Activated naive CD4-positive, alpha-beta T cell treated with anti-CD3 and anti-CD28 coated beads, Interleukin-2, amount 50 U/mL, for 72 hours (primary cell): ENCODE measurements around the gene EFEMP2. TPM values are rescaled to one million over a fixed set of nuclear protein-coding genes. Genes with fewer than 3 reads are reported as not detected.
"Not testable (repeated sequence)": the region's sequence is repeated elsewhere in the genome, so short reads cannot be mapped to it uniquely, and the experiment has no call there.

ENCODE experiments used
- ATAC-seq, 2 donors: fragments of 150-1000 bp; cut with Tn5 transposase; 2 replicates each; pipeline ENCODE4 v1.10.0; 2021; ENCODE audit warnings: mild to moderate bottlenecking in 2 of 2, moderate library complexity in 2 of 2
- DNase-seq, 2 donors: peaks; one replicate each; pipeline ENCODE4 v3.0.0; 2021 to 2022; ENCODE audit warnings: low spot score in 2 of 2
- H3K27ac Mint-ChIP-seq, 2 donors: one replicate each; pipeline ENCODE4 v1.8.0; 2022; ENCODE audit warnings: mild to moderate bottlenecking in 2 of 2, mixed read lengths in 2 of 2
- H3K36me3 Mint-ChIP-seq, 2 donors: one replicate each; pipeline ENCODE4 v1.8.0; 2022; ENCODE audit warnings: mixed read lengths in 2 of 2
- H3K9me3 Mint-ChIP-seq, 2 donors: one replicate each; pipeline ENCODE4 v1.8.0; 2022; ENCODE audit warnings: mixed read lengths in 2 of 2
- total RNA-seq, 2 donors: library from RNA; stranded (reverse); gene quantifications; one replicate each; pipeline ENCODE4 v1.2.3, GENCODE V29; 2022

The EFEMP2 gene
- total RNA-seq, 2 donors from 2014 or later: 15.2 to 41.8 TPM

GRCh38 chr11:65834202-65834601 is 38.4 kb downstream of the EFEMP2 start:
- Mint-ChIP-seq H3K9me3 (peaks cover 6 to 14% of the 10 kb centered on the region in 2 donors), H3K36me3 (peaks cover 5 to 15% of the 10 kb centered on the region in 2 donors), H3K27ac (no peak overlapping the region)
- DNase-seq (no peak), ATAC-seq (no peak)

DNA sequence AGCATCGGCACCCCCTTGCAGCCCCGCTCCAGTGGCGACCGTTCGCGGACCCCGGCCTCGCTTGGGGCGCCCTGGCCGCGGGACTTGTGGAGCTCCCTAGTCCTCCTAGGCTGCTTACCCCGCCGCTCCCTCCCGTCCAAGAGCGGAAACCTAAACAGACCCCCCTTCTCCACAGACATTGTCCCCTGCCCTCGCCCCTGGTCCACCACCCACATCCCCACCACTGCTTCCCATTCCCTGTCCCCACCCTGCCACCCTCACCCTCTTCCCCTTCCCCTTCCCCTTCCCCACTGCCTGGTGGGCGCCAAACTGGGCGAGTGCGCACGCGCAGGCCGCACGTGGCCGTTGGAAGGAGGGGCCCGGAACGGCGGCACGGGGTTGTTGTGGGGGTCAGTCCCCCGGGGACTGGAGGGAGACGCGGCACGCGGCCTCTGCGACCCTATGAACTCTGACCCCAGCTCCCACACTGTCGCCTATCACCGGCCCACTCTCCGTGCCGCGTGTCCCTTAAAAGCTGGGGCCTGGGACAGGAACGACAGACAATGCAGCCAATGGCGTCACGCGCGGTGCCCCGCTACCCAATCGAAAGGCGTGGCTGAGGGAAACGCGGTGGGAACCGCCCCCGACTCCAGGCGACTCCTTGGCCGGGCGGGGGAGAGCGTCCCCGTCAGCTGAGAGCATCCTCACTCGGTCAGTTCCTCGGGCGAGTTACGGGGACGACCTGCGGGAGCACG is 39.1 kb downstream of the EFEMP2 start, which contains the start of gene SNX32:
Gene SNX32 (plus strand): TSS at position 667 of the 734 bp plus-strand sequence. CDS start 103 bp downstream, outside the sequence.
- peak; percentile 100 for ATAC-seq
- peak; percentile 95 to 97 for DNase-seq
- peak within 1 kb of the TSS in 1 of 2 donors; percentile 18 for H3K27ac Mint-ChIP-seq
- peaks cover 6 to 14% of the 10 kb centered on the region in 2 donors for H3K9me3 Mint-ChIP-seq
- peaks cover 5 to 15% of the 10 kb centered on the region in 2 donors for H3K36me3 Mint-ChIP-seq

- ATAC-seq, DNase-seq, H3K27ac Mint-ChIP-seq: not testable (repeated sequence)
- Mint-ChIP-seq H3K36me3 (peaks cover 5 to 15% of the 10 kb centered on the region in 2 donors), H3K9me3 (peaks cover 6 to 14% of the 10 kb centered on the region in 2 donors)
Observed at GRCh38 chr11:65832231-65832630, 40.4 kb downstream of the EFEMP2 start.

GRCh38 chr11:65829459-65829858 is 43.1 kb downstream of the EFEMP2 start:
- H3K9me3 Mint-ChIP-seq: peaks cover 6 to 14% of the 10 kb centered on the region in 2 donors
- no peak overlapping the region for H3K27ac Mint-ChIP-seq
- H3K36me3 Mint-ChIP-seq: peaks cover 5 to 15% of the 10 kb centered on the region in 2 donors
- DNase-seq (no peak), ATAC-seq (no peak)

- Mint-ChIP-seq H3K27ac (no peak overlapping the region), H3K9me3 (peaks cover 0 to 5% of the 10 kb centered on the region in 2 donors), H3K36me3 (peaks cover 0 to 5% of the 10 kb centered on the region in 2 donors)
- no peak for DNase-seq
- ATAC-seq: peak in 1 of 2 donors; percentile 26
Observed at GRCh38 chr11:65826984-65827735, 45.4 kb downstream of the EFEMP2 start.

GRCh38 chr11:65822776-65823528 is 49.6 kb downstream of the EFEMP2 start:
- ATAC-seq (no peak), DNase-seq (no peak)
- Mint-ChIP-seq H3K9me3 (no peaks in the 10 kb centered on the region), H3K27ac (no peak overlapping the region), H3K36me3 (no peaks in the 10 kb centered on the region)

GRCh38 chr11:65821107-65821506 is 51.5 kb downstream of the EFEMP2 start:
- DNase-seq (no peak), ATAC-seq (no peak)
- Mint-ChIP-seq H3K36me3 (peaks cover 0 to 7% of the 10 kb centered on the region in 2 donors), H3K27ac (no peak overlapping the region), H3K9me3 (no peaks in the 10 kb centered on the region)

- no peaks in the 10 kb centered on the region for H3K9me3 Mint-ChIP-seq
- DNase-seq: peak; percentile 93 to 99
- peak; percentile 88 to 91 for ATAC-seq
- peak overlapping the region; percentile 70 to 75 for H3K27ac Mint-ChIP-seq
- H3K36me3 Mint-ChIP-seq: peaks cover 0 to 7% of the 10 kb centered on the region in 2 donors
Observed at GRCh38 chr11:65817835-65818680, 54.5 kb downstream of the EFEMP2 start.

DNA sequence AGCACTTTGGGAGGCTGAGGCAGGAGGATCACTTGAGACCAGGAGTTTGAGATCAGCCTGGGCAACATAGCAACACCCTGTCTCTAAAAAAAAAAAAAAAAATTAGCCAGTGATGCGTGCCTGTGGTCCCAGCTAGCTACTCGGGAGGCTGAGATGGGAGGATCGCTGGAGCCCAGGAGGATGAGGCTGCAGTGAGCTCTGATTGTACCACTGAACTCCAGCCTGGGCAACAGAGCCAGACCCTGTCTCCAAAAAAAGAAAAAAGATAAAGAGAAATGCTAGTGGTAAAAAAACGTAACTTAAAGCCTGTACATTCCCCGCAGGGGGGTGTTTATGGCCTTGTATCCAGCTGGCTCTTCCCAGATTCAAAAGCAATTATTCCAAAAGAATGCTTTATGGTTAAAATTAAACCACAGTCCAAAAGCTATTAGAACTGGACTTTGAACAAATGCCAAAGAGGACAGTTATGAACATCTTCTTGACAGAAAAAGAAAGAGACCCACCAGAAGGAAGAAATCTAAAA is 55.2 kb downstream of the EFEMP2 start:
- Mint-ChIP-seq H3K27ac (peak overlapping the region; percentile 70 to 75), H3K9me3 (no peaks in the 10 kb centered on the region), H3K36me3 (peaks cover 0 to 7% of the 10 kb centered on the region in 2 donors)
- DNase-seq (no peak), ATAC-seq (no peak)

DNA sequence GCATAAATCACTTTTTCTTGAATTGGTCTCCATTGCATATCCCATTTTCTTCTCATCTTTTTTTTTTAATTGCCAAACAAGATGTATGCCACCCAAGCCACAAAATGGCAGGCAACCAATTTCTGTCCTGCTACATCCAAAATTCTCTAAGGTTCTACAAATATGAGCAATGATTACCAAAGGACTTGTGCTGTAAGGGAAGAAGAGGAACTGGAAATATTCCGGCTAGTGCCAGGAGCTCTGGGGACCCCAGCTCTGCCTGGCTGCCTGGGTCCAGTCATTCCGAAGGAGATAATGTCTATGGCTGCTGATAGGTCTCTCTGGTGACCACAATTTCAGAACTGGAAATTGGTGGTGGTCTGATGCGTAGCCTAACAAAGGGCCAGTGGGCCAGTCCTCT is 55.9 kb downstream of the EFEMP2 start:
- DNase-seq (no peak), ATAC-seq (no peak)
- Mint-ChIP-seq H3K9me3 (no peaks in the 10 kb centered on the region), H3K36me3 (peaks cover 0 to 7% of the 10 kb centered on the region in 2 donors), H3K27ac (no peak overlapping the region)

Other genes with a start within 250 kb of the EFEMP2 start
- 100 to 1,000 TPM; 185 to 203 TPM for gene SIPA1, start 234.7 kb downstream of the EFEMP2 start, total RNA-seq
- 10 to 100 TPM; 81.7 to 97.8 TPM for gene RELA, start 209.9 kb downstream of the EFEMP2 start, total RNA-seq
- 100 to 1,000 TPM in 1 of 2 donors, 10 to 100 TPM in 1; 61.4 to 106 TPM for gene KAT5, start 160.5 kb downstream of the EFEMP2 start, total RNA-seq
- 10 to 100 TPM; 40.9 to 93.0 TPM for gene RNASEH2C, start 152.0 kb downstream of the EFEMP2 start, total RNA-seq
- 10 to 100 TPM; 10.6 to 25.9 TPM for gene AP5B1, start 91.8 kb downstream of the EFEMP2 start, total RNA-seq
- gene OVOL1, start 85.7 kb downstream of the EFEMP2 start, total RNA-seq: 1 to 10 TPM in 1 of 2 donors, not detected in 1; 1.6 TPM
- gene SNX32, start 38.8 kb downstream of the EFEMP2 start, total RNA-seq: 1 to 10 TPM; 3.8 to 5.0 TPM
- gene CFL1, start 14.6 kb downstream of the EFEMP2 start, total RNA-seq: 1,000 to 10,000 TPM in 1 of 2 donors, 100 to 1,000 TPM in 1; 855 to 1,265 TPM
- 10 to 100 TPM; 63.9 to 64.0 TPM for gene MUS81, start 12.4 kb downstream of the EFEMP2 start, total RNA-seq
- gene CTSW, start 7.0 kb upstream of the EFEMP2 start, total RNA-seq: 10 to 100 TPM in 1 of 2 donors, 1 to 10 TPM in 1; 2.2 to 16.8 TPM
- 100 to 1,000 TPM in 1 of 2 donors, 10 to 100 TPM in 1; 69.4 to 101 TPM for gene FIBP, start 15.7 kb upstream of the EFEMP2 start, total RNA-seq
- gene CCDC85B, start 17.9 kb upstream of the EFEMP2 start, total RNA-seq: 10 to 100 TPM; 29.4 to 37.2 TPM
- gene FOSL1, start 27.6 kb upstream of the EFEMP2 start, total RNA-seq: 1 to 10 TPM; 7.4 to 9.5 TPM
- gene C11orf68, start 46.3 kb upstream of the EFEMP2 start, total RNA-seq: 10 to 100 TPM; 17.6 to 28.6 TPM
- gene DRAP1, start 46.6 kb upstream of the EFEMP2 start, total RNA-seq: 100 to 1,000 TPM; 110 to 167 TPM
- gene TSGA10IP, start 72.7 kb upstream of the EFEMP2 start, total RNA-seq: not detected
- 10 to 100 TPM; 53.1 to 60.2 TPM for gene SART1, start 88.9 kb upstream of the EFEMP2 start, total RNA-seq
- 10 to 100 TPM; 47.5 to 86.8 TPM for gene EIF1AD, start 129.4 kb upstream of the EFEMP2 start, total RNA-seq
- gene BANF1, start 129.7 kb upstream of the EFEMP2 start, total RNA-seq: 100 to 1,000 TPM; 242 to 310 TPM
- under 1 TPM in 1 of 2 donors, not detected in 1; 0.43 TPM for gene CST6, start 139.2 kb upstream of the EFEMP2 start, total RNA-seq
- gene CATSPER1, start 153.7 kb upstream of the EFEMP2 start, total RNA-seq: under 1 TPM in 1 of 2 donors, not detected in 1; 0.80 TPM
- 1 to 10 TPM in 1 of 2 donors, under 1 TPM in 1; 0.14 to 1.1 TPM for gene GAL3ST3, start 176.4 kb upstream of the EFEMP2 start, total RNA-seq
- 100 to 1,000 TPM; 236 to 246 TPM for gene SF3B2, start 179.6 kb upstream of the EFEMP2 start, total RNA-seq
- 100 to 1,000 TPM; 124 TPM for gene PACS1, start 197.5 kb upstream of the EFEMP2 start, total RNA-seq